Liver (tissue), 9 donors: ENCODE data around the gene CACTIN. TPM values are rescaled to one million over a fixed set of nuclear protein-coding genes. Genes with fewer than 3 reads are reported as not detected.

Source experiments
- DNase-seq: peaks from one replicate; pipeline ENCODE4 v3.0.0-alpha.2; 2017; ENCODE audit warnings: low spot score
- H3K27ac ChIP-seq, 2 donors: one replicate each; pipeline ENCODE4 v1.7.0; 2013; ENCODE audit warnings: inconsistent platforms in 2 of 2, low read length in 2 of 2, control low read depth in 1 of 2, low read depth in 1 of 2, mild to moderate bottlenecking in 1 of 2
- H3K27me3 ChIP-seq, 4 donors: one replicate each; pipeline versions ENCODE4 v1.6.1 to v1.7.0; 2013; ENCODE audit warnings: low read length in 3 of 4, inconsistent platforms in 1 of 4, mild to moderate bottlenecking in 1 of 4, moderate library complexity in 1 of 4; ENCODE audit not compliant: control insufficient read depth in 4 of 4, insufficient read depth in 4 of 4
- H3K36me3 ChIP-seq, 4 donors: one replicate each; pipeline versions ENCODE4 v1.6.1 to v1.7.0; 2013; ENCODE audit warnings: low read length in 3 of 4, mild to moderate bottlenecking in 3 of 4, low read depth in 1 of 4, moderate library complexity in 1 of 4; ENCODE audit not compliant: control insufficient read depth in 4 of 4, insufficient read depth in 3 of 4
- H3K4me1 ChIP-seq, 4 donors: one replicate each; pipeline versions ENCODE4 v1.6.1 to v1.7.0; 2013; ENCODE audit warnings: low read length in 3 of 4, mild to moderate bottlenecking in 3 of 4, moderate library complexity in 1 of 4; ENCODE audit not compliant: control insufficient read depth in 4 of 4, insufficient read depth in 4 of 4
- H3K4me3 ChIP-seq, 3 donors: one replicate each; pipeline versions ENCODE4 v1.6.1 to v1.7.0; 2013; ENCODE audit warnings: low read length in 3 of 3, control low read depth in 1 of 3, low read depth in 1 of 3, mild to moderate bottlenecking in 1 of 3
- H3K9ac ChIP-seq, 2 donors: one replicate each; pipeline ENCODE4 v1.7.0; 2013; ENCODE audit warnings: low read length in 2 of 2, mild to moderate bottlenecking in 2 of 2, moderate library complexity in 2 of 2, control low read depth in 1 of 2, low read depth in 1 of 2
- H3K9me3 ChIP-seq, 4 donors: one replicate each; pipeline versions ENCODE4 v1.6.1 to v1.7.0; 2013; ENCODE audit warnings: low read length in 3 of 4; ENCODE audit not compliant: control insufficient read depth in 4 of 4
- ATF3 ChIP-seq: IDR thresholded peaks from 2 replicates; pipeline ENCODE4 v1.6.1; 2016; ENCODE audit warnings: antibody characterized with exemption
- EGR1 ChIP-seq, 2 donors: IDR thresholded peaks; 2 replicates each; pipeline ENCODE4 v1.6.1; 2016 to 2018; ENCODE audit warnings: antibody characterized with exemption in 2 of 2, low read depth in 2 of 2
- FOXA1 ChIP-seq: IDR thresholded peaks from 2 replicates; pipeline ENCODE4 v1.6.1; 2016; ENCODE audit warnings: antibody characterized with exemption
- FOXA2 ChIP-seq: IDR thresholded peaks from 2 replicates; pipeline ENCODE4 v1.6.1; 2016; ENCODE audit warnings: antibody characterized with exemption
- GABPA ChIP-seq, 2 donors: IDR thresholded peaks in 1 of 2; conservative IDR thresholded peaks in 1 of 2; 2 replicates each; pipeline ENCODE4 v1.6.1; 2016; ENCODE audit warnings: antibody characterized with exemption in 2 of 2, mild to moderate bottlenecking in 1 of 2, moderate library complexity in 1 of 2
- HNF4A ChIP-seq, 2 donors: conservative IDR thresholded peaks; 2 replicates each; pipeline ENCODE4 v1.6.1; 2016; ENCODE audit warnings: antibody characterized with exemption in 2 of 2, mild to moderate bottlenecking in 2 of 2
- HNF4G ChIP-seq: IDR thresholded peaks from 2 replicates; pipeline ENCODE4 v1.6.1; 2016; ENCODE audit warnings: antibody characterized with exemption
- JUND ChIP-seq, 2 donors: IDR thresholded peaks; 2 replicates each; pipeline ENCODE4 v1.6.1; 2016; ENCODE audit warnings: antibody characterized with exemption in 2 of 2
- NR2F2 ChIP-seq: IDR thresholded peaks from 2 replicates; pipeline ENCODE4 v1.6.1; 2016; ENCODE audit warnings: antibody characterized with exemption
- RAD21 ChIP-seq, 2 donors: IDR thresholded peaks; 2 replicates each; pipeline ENCODE4 v1.6.1; 2016; ENCODE audit warnings: antibody characterized with exemption in 2 of 2, mild to moderate bottlenecking in 2 of 2
- REST ChIP-seq: IDR thresholded peaks from 2 replicates; pipeline ENCODE4 v1.6.1; 2016; ENCODE audit warnings: antibody characterized with exemption, mild to moderate bottlenecking
- RXRA ChIP-seq, 2 donors: IDR thresholded peaks; 2 replicates each; pipeline ENCODE4 v1.6.1; 2017 to 2018; ENCODE audit warnings: antibody characterized with exemption in 2 of 2, mild to moderate bottlenecking in 1 of 2
- SP1 ChIP-seq: IDR thresholded peaks from 2 replicates; pipeline ENCODE4 v1.6.1; 2018; ENCODE audit warnings: antibody characterized with exemption, mild to moderate bottlenecking
- TAF1 ChIP-seq: conservative IDR thresholded peaks from 2 replicates; pipeline ENCODE4 v1.6.1; 2016; ENCODE audit warnings: antibody characterized with exemption, mild to moderate bottlenecking
- YY1 ChIP-seq: IDR thresholded peaks from 2 replicates; pipeline ENCODE4 v1.6.1; 2016; ENCODE audit warnings: antibody characterized with exemption, mild to moderate bottlenecking
- ZBTB33 ChIP-seq: IDR thresholded peaks from 2 replicates; pipeline ENCODE4 v1.6.1; 2016; ENCODE audit warnings: antibody characterized with exemption
- WGBS: extraction: QIAGEN DNeasy Blood & Tissue Kit; methylation state at CpG from one replicate; pipeline ENCODE4 v1.1.7; 2013; 5-methylcytosine and 5-hydroxymethylcytosine counted together
- polyA plus RNA-seq, 2 donors: library from polyadenylated mRNA; stranded (reverse) in 1 of 2; unstranded in 1 of 2; fragments of 200-250 nt in 1 of 2; fragments of >200 nt in 1 of 2; fragmentation: Nextera tagmentation in 1 of 2; extraction: Ambion mirVana in 1 of 2; gene quantifications; one replicate each; pipeline versions ENCODE4 v1.2.1 to v1.2.3, GENCODE V29; 2013 to 2015
- total RNA-seq, 2 donors: library from RNA; depleted of rRNA; stranded (reverse); fragments of >200 nt; gene quantifications; one replicate each; pipeline ENCODE4 v1.2.3, GENCODE V29; 2014
- TF ChIP-seq, protein P1 (sequence below): fragments of 150-350 bp; IDR thresholded peaks from 2 replicates; pipeline ENCODE4 v1.5.1; 2017; ENCODE audit warnings: improper control_type of control experiment, low read depth, low read length; ENCODE audit not compliant: missing input control
- TF ChIP-seq, protein P2 (sequence below): IDR thresholded peaks from 2 replicates; pipeline ENCODE4 v1.6.1; 2016; ENCODE audit warnings: antibody characterized with exemption
- donor health status: healthy.
- donor health status: healthy.
- donor health status: healthy.
- donor health status: healthy.
- donor health status: healthy.

The CACTIN gene
- total and polyA plus RNA-seq, 4 donors, result 1.9 to 13.2 (median 10.0) TPM

DNA sequence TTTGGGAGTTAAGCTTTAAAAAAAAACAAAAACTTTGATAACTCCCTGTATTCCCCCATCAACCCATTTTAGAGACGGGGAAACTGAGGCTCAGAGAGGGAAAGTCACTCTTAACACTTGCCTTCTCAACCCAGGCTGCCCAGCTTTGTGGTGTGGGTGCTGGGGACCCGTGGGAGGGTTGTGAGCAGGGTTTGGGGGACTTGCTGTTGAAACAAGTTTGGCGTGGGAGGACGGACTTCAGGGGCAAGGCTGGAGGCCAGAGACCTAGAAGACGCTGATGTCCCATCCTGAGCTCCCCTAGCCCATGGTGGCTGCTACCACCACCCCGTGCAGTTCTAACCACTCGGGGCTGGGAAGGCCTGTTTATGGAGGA, 747 bp upstream of the CACTIN start:
- no peak for DNase-seq
- peaks cover 4 to 32% (median 21%) of the 10 kb centered on the region in 4 donors for H3K4me1 ChIP-seq
- H3K36me3 ChIP-seq, result peaks cover 0 to 25% (median 4%) of the 10 kb centered on the region in 4 donors
- no peaks in the 10 kb centered on the region for H3K9me3 ChIP-seq
- no peak overlapping the region for H3K4me3 ChIP-seq
- TF ChIP-seq, protein P1, sequence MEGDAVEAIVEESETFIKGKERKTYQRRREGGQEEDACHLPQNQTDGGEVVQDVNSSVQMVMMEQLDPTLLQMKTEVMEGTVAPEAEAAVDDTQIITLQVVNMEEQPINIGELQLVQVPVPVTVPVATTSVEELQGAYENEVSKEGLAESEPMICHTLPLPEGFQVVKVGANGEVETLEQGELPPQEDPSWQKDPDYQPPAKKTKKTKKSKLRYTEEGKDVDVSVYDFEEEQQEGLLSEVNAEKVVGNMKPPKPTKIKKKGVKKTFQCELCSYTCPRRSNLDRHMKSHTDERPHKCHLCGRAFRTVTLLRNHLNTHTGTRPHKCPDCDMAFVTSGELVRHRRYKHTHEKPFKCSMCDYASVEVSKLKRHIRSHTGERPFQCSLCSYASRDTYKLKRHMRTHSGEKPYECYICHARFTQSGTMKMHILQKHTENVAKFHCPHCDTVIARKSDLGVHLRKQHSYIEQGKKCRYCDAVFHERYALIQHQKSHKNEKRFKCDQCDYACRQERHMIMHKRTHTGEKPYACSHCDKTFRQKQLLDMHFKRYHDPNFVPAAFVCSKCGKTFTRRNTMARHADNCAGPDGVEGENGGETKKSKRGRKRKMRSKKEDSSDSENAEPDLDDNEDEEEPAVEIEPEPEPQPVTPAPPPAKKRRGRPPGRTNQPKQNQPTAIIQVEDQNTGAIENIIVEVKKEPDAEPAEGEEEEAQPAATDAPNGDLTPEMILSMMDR, result no peak
- TF ChIP-seq EGR1 (IDR thresholded peaks at IDR 0.05; ENCODE audit: low read depth in 2 of 2) (no peak), FOXA2 (no peak), TAF1 (no peak), RAD21 (IDR thresholded peaks at IDR 0.05) (no peak), YY1 (no peak), REST (no peak), NR2F2 (no peak), SP1 (no peak), ZBTB33 (no peak), FOXA1 (no peak), RXRA (IDR thresholded peaks at IDR 0.05) (no peak), HNF4G (no peak), HNF4A (conservative IDR thresholded peaks at IDR 0.05) (no peak), GABPA (IDR thresholded peaks at IDR 0.05 in 1 of 2, conservative IDR thresholded peaks at IDR 0.05 in 1 of 2) (no peak), ATF3 (no peak), JUND (IDR thresholded peaks at IDR 0.05) (no peak)
- TF ChIP-seq, protein P2, sequence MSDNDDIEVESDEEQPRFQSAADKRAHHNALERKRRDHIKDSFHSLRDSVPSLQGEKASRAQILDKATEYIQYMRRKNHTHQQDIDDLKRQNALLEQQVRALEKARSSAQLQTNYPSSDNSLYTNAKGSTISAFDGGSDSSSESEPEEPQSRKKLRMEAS, result no peak
- no peaks in the 10 kb centered on the region for H3K27me3 ChIP-seq
- no peak overlapping the region for H3K9ac ChIP-seq
- 61% methylated on average over 7 of the region's 7 CpGs for WGBS
- H3K27ac ChIP-seq, result peak overlapping the region in 1 of 2 donors; percentile 98
